Progenitor cell of endocrine pancreas (in vitro differentiated cells): ENCODE measurements around the gene OSGEP. TPM values are rescaled to one million over a fixed set of nuclear protein-coding genes. Genes with fewer than 3 reads are reported as not detected.
"Not testable (repeated sequence)": the region's sequence is repeated elsewhere in the genome, so short reads cannot be mapped to it uniquely, and the experiment has no call there.

Source experiments
- DNase-seq: peaks from one replicate; pipeline ENCODE4 v3.0.0; 2021; ENCODE audit warnings: low spot score; ENCODE audit not compliant: unreplicated experiment
- H3K27ac Mint-ChIP-seq: 2 replicates; pipeline ENCODE4 v1.8.0; 2021; ENCODE audit warnings: mild to moderate bottlenecking, moderate library complexity, mixed read lengths
- H3K27me3 Mint-ChIP-seq: 2 replicates; pipeline ENCODE4 v1.8.0; 2021; ENCODE audit warnings: mixed read lengths
- H3K36me3 Mint-ChIP-seq: 2 replicates; pipeline ENCODE4 v1.8.0; 2022; ENCODE audit warnings: mixed read lengths; ENCODE audit not compliant: insufficient read depth
- H3K4me1 Mint-ChIP-seq: 2 replicates; pipeline ENCODE4 v1.8.0; 2021; ENCODE audit warnings: low read depth, mixed read lengths
- H3K4me3 Mint-ChIP-seq: 2 replicates; pipeline ENCODE4 v1.8.0; 2021; ENCODE audit warnings: low read depth, mild to moderate bottlenecking, moderate library complexity, mixed read lengths
- H3K9me3 Mint-ChIP-seq: 2 replicates; pipeline ENCODE4 v1.8.0; 2021; ENCODE audit warnings: low read depth, mixed read lengths
- CTCF ChIP-seq: fragments of 200-600 bp; sonication (generic); IDR thresholded peaks from one replicate; pipeline ENCODE4 v1.5.0; 2021; ENCODE audit warnings: antibody characterized with exemption, mild to moderate bottlenecking; ENCODE audit not compliant: unreplicated experiment
- total RNA-seq: library from RNA; stranded (reverse); gene quantifications from 2 replicates; pipeline ENCODE4 v1.2.1, GENCODE V29; 2021

Gene OSGEP
- total RNA-seq, 1 donor from 2014 or later: 89.0 TPM

- peaks cover 39% of the 10 kb centered on the region for H3K36me3 Mint-ChIP-seq
- H3K27ac Mint-ChIP-seq: no peak overlapping the region
These were observed 7.7 kb downstream of the OSGEP start for GRCh38 chr14:20446889-20447288.

GRCh38 chr14:20443650-20444049 lies 11.0 kb downstream of the OSGEP start:
- H3K9me3 Mint-ChIP-seq, H3K4me3 Mint-ChIP-seq, H3K27ac Mint-ChIP-seq, H3K27me3 Mint-ChIP-seq, H3K4me1 Mint-ChIP-seq, DNase-seq: not testable (repeated sequence)
- H3K36me3 Mint-ChIP-seq: peaks cover 28% of the 10 kb centered on the region

More at GRCh38 chr14:20446889-20447288, 7.7 kb downstream of the OSGEP start:
- Mint-ChIP-seq H3K9me3 (peaks cover 6% of the 10 kb centered on the region), H3K4me1 (peaks cover 6% of the 10 kb centered on the region), H3K27me3 (no peaks in the 10 kb centered on the region), H3K4me3 (no peak overlapping the region)
- TF ChIP-seq CTCF: no peak
- DNase-seq: no peak

GRCh38 chr14:20441461-20441860 lies 13.2 kb downstream of the OSGEP start:
- TF ChIP-seq CTCF: no peak
- Mint-ChIP-seq H3K4me1 (peaks cover 6% of the 10 kb centered on the region), H3K4me3 (no peak overlapping the region), H3K9me3 (peaks cover 6% of the 10 kb centered on the region), H3K36me3 (peaks cover 10% of the 10 kb centered on the region), H3K27me3 (peaks cover 6% of the 10 kb centered on the region), H3K27ac (no peak overlapping the region)
- no peak for DNase-seq

- Mint-ChIP-seq H3K27ac (no peak overlapping the region), H3K4me3 (no peak overlapping the region), H3K36me3 (peaks cover 10% of the 10 kb centered on the region), H3K27me3 (peaks cover 6% of the 10 kb centered on the region), H3K4me1 (peaks cover 6% of the 10 kb centered on the region), H3K9me3 (peaks cover 6% of the 10 kb centered on the region)
- DNase-seq: no peak
- no peak for TF ChIP-seq CTCF
These were observed 13.7 kb downstream of the OSGEP start for GRCh38 chr14:20440882-20441281.

- Mint-ChIP-seq H3K4me3 (no peak overlapping the region), H3K36me3 (peaks cover 10% of the 10 kb centered on the region), H3K4me1 (peaks cover 6% of the 10 kb centered on the region), H3K9me3 (peaks cover 6% of the 10 kb centered on the region), H3K27me3 (peaks cover 10% of the 10 kb centered on the region), H3K27ac (no peak overlapping the region)
- TF ChIP-seq CTCF: no peak
- DNase-seq: no peak
These were observed 14.1 kb downstream of the OSGEP start for GRCh38 chr14:20440465-20440864.

- H3K27me3 Mint-ChIP-seq: peaks cover 14% of the 10 kb centered on the region
- TF ChIP-seq CTCF: no peak
- no peak for DNase-seq
- peaks cover 6% of the 10 kb centered on the region for H3K9me3 Mint-ChIP-seq
- no peak overlapping the region for H3K27ac Mint-ChIP-seq
- peaks cover 10% of the 10 kb centered on the region for H3K36me3 Mint-ChIP-seq
- H3K4me1 Mint-ChIP-seq: peaks cover 6% of the 10 kb centered on the region
- no peak overlapping the region for H3K4me3 Mint-ChIP-seq
These were observed 15.9 kb downstream of the OSGEP start for GRCh38 chr14:20438664-20439063.
